Rectal smooth muscle tissue (tissue), 1 donor: Measurements from ENCODE around the gene MALT1.

Experiments used
- H3K27ac ChIP-seq: one replicate; pipeline ENCODE4 v1.7.0; 2013; ENCODE audit warnings: low read depth, low read length, inconsistent platforms
- H3K27me3 ChIP-seq: one replicate; pipeline ENCODE4 v1.7.0; 2013; ENCODE audit warnings: low read length; ENCODE audit not compliant: control insufficient read depth, insufficient read depth
- H3K36me3 ChIP-seq: one replicate; pipeline ENCODE4 v1.7.0; 2013; ENCODE audit warnings: low read length; ENCODE audit not compliant: control insufficient read depth, insufficient read depth
- H3K4me1 ChIP-seq: one replicate; pipeline ENCODE4 v1.7.0; 2013; ENCODE audit warnings: low read length; ENCODE audit not compliant: control insufficient read depth, insufficient read depth
- H3K4me3 ChIP-seq: one replicate; pipeline ENCODE4 v1.7.0; 2013; ENCODE audit warnings: low read length
- H3K9ac ChIP-seq: one replicate; pipeline ENCODE4 v1.7.0; 2013; ENCODE audit warnings: low read length

Gene MALT1

GRCh38 chr18:58657494-58657893 is 13.8 kb upstream of the MALT1 start:
- Histone ChIP-seq H3K4me3 (peak overlapping the region; percentile 12), H3K27ac (no peak overlapping the region), H3K27me3 (no peaks in the 10 kb centered on the region), H3K4me1 (no peaks in the 10 kb centered on the region), H3K9ac (no peak overlapping the region), H3K36me3 (no peaks in the 10 kb centered on the region)

- Histone ChIP-seq H3K9ac (no peak overlapping the region), H3K27me3 (no peaks in the 10 kb centered on the region), H3K36me3 (no peaks in the 10 kb centered on the region), H3K4me1 (no peaks in the 10 kb centered on the region), H3K27ac (no peak overlapping the region), H3K4me3 (no peak overlapping the region)
Measured at GRCh38 chr18:58659691-58660090, 11.6 kb upstream of the MALT1 start.

GRCh38 chr18:58660915-58661314 is 10.3 kb upstream of the MALT1 start:
- Histone ChIP-seq H3K9ac (no peak overlapping the region), H3K27me3 (no peaks in the 10 kb centered on the region), H3K4me1 (no peaks in the 10 kb centered on the region)

GRCh38 chr18:58661423-58661822 is 9.8 kb upstream of the MALT1 start:
- no peaks in the 10 kb centered on the region for H3K27me3 ChIP-seq
- H3K36me3 ChIP-seq = no peaks in the 10 kb centered on the region
- H3K27ac ChIP-seq = no peak overlapping the region
- H3K9ac ChIP-seq = no peak overlapping the region
- no peaks in the 10 kb centered on the region for H3K4me1 ChIP-seq
- no peak overlapping the region for H3K4me3 ChIP-seq

More at GRCh38 chr18:58660915-58661314, 10.3 kb upstream of the MALT1 start:
- Histone ChIP-seq H3K27ac (no peak overlapping the region), H3K36me3 (no peaks in the 10 kb centered on the region), H3K4me3 (no peak overlapping the region)

- no peak overlapping the region for H3K4me3 ChIP-seq
- no peaks in the 10 kb centered on the region for H3K27me3 ChIP-seq
- no peak overlapping the region for H3K9ac ChIP-seq
- H3K27ac ChIP-seq = no peak overlapping the region
- no peaks in the 10 kb centered on the region for H3K4me1 ChIP-seq
- H3K36me3 ChIP-seq = no peaks in the 10 kb centered on the region
Measured at GRCh38 chr18:58662118-58662517, 9.1 kb upstream of the MALT1 start.

GRCh38 chr18:58666176-58666575 is 5.1 kb upstream of the MALT1 start:
- no peak overlapping the region for H3K4me3 ChIP-seq
- H3K36me3 ChIP-seq = no peaks in the 10 kb centered on the region
- no peaks in the 10 kb centered on the region for H3K27me3 ChIP-seq
- H3K27ac ChIP-seq = no peak overlapping the region
- H3K9ac ChIP-seq = no peak overlapping the region
- no peaks in the 10 kb centered on the region for H3K4me1 ChIP-seq

GRCh38 chr18:58668211-58668610 is 3.1 kb upstream of the MALT1 start:
- H3K27me3 ChIP-seq = no peaks in the 10 kb centered on the region
- no peak overlapping the region for H3K27ac ChIP-seq
- H3K4me3 ChIP-seq = no peak overlapping the region
- no peaks in the 10 kb centered on the region for H3K36me3 ChIP-seq
- H3K9ac ChIP-seq = no peak overlapping the region
- peaks cover 3% of the 10 kb centered on the region for H3K4me1 ChIP-seq

GRCh38 chr18:58668897-58669296 is 2.4 kb upstream of the MALT1 start:
- H3K4me3 ChIP-seq = no peak overlapping the region
- H3K27ac ChIP-seq = no peak overlapping the region
- no peak overlapping the region for H3K9ac ChIP-seq
- no peaks in the 10 kb centered on the region for H3K27me3 ChIP-seq
- peaks cover 3% of the 10 kb centered on the region for H3K4me1 ChIP-seq
- no peaks in the 10 kb centered on the region for H3K36me3 ChIP-seq

GRCh38 chr18:58669731-58670378 is 1.4 kb upstream of the MALT1 start:
- no peak overlapping the region for H3K27ac ChIP-seq
- H3K4me1 ChIP-seq = peaks cover 3% of the 10 kb centered on the region
- no peak overlapping the region for H3K4me3 ChIP-seq
- no peaks in the 10 kb centered on the region for H3K27me3 ChIP-seq
- H3K9ac ChIP-seq = no peak overlapping the region
- no peaks in the 10 kb centered on the region for H3K36me3 ChIP-seq

GRCh38 chr18:58670404-58671110 is 708 bp upstream of the MALT1 start:
- Histone ChIP-seq H3K9ac (peak overlapping the region; percentile 3), H3K4me1 (peaks cover 3% of the 10 kb centered on the region)

GRCh38 chr18:58671632-58672564 is 633 bp downstream of the MALT1 start:
- Histone ChIP-seq H3K9ac (peak overlapping the region; percentile 38), H3K4me1 (peaks cover 3% of the 10 kb centered on the region), H3K36me3 (no peaks in the 10 kb centered on the region)

More at GRCh38 chr18:58670404-58671110, 708 bp upstream of the MALT1 start:
- Histone ChIP-seq H3K27me3 (no peaks in the 10 kb centered on the region), H3K4me3 (peak overlapping the region; percentile 63), H3K27ac (no peak overlapping the region), H3K36me3 (no peaks in the 10 kb centered on the region)

GRCh38 chr18:58674159-58674558 is 2.9 kb downstream of the MALT1 start:
- no peak overlapping the region for H3K9ac ChIP-seq
- no peak overlapping the region for H3K27ac ChIP-seq
- H3K36me3 ChIP-seq = no peaks in the 10 kb centered on the region
- H3K4me3 ChIP-seq = no peak overlapping the region
- peaks cover 3% of the 10 kb centered on the region for H3K4me1 ChIP-seq
- no peaks in the 10 kb centered on the region for H3K27me3 ChIP-seq

More at GRCh38 chr18:58671632-58672564, 633 bp downstream of the MALT1 start:
- Histone ChIP-seq H3K27ac (peak overlapping the region; percentile 87), H3K4me3 (peak overlapping the region; percentile 78), H3K27me3 (no peaks in the 10 kb centered on the region)
